GM12865 (cell line): ENCODE data around the gene PRR7.

Experiments
- DNase-seq: peaks from one replicate; pipeline ENCODE4 v3.0.0; 2010; ENCODE audit warnings: low read depth
- H3K4me3 ChIP-seq: 2 replicates; pipeline ENCODE4 v1.5.1; 2011; ENCODE audit warnings: mild to moderate bottlenecking, low read depth, low read length, control low read depth
- CTCF ChIP-seq: IDR thresholded peaks from 2 replicates; pipeline ENCODE4 v1.5.1; 2011; ENCODE audit warnings: low read length, control low read depth, low read depth, inconsistent platforms; ENCODE audit not compliant: insufficient read depth; ENCODE audit errors: missing control alignments

Gene PRR7

GRCh38 chr5:177455036-177455660, 8.5 kb downstream of the PRR7 start:
- peak overlapping the region; percentile 51 for H3K4me3 ChIP-seq
- peak; percentile 93 for DNase-seq
- TF ChIP-seq CTCF, result peak; percentile 82

DNA sequence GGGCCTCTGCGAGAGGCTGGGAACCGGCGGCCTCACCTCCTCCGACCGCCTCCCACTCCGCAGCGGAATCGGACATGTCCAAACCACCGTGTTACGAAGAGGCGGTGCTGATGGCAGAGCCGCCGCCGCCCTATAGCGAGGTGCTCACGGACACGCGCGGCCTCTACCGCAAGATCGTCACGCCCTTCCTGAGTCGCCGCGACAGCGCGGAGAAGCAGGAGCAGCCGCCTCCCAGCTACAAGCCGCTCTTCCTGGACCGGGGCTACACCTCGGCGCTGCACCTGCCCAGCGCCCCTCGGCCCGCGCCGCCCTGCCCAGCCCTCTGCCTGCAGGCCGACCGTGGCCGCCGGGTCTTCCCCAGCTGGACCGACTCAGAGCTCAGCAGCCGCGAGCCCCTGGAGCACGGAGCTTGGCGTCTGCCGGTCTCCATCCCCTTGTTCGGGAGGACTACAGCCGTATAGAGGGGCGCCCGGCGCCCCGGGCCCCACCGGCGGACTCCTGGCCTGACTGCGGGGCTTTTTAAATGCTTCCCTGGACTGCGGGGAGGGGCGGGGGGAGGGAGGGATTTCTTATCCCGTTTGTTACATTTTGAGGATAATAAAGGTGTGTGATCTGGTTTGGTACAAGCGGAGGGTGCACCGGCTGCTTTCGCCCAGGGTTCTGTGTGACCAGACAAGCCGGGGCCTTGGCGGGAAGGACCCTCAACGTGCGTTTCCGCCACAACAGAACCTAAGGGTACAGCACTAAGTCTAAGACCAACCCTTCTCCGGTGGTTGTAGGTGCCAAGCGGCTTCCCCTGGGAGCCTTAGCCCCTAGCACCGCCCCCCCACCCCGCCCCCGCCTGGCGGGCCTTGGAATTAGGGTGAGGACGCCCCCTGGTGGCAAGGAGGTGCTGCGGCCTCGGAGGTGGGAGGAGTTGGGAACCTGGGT, 9.3 kb downstream of the PRR7 start:
- peak; percentile 96 for DNase-seq
- TF ChIP-seq CTCF, result peak; percentile 95
- H3K4me3 ChIP-seq, result peak overlapping the region; percentile 51

GRCh38 chr5:177456591-177456964, 10.0 kb downstream of the PRR7 start:
- DNase-seq, result no peak
- no peak overlapping the region for H3K4me3 ChIP-seq
- no peak for TF ChIP-seq CTCF

DNA sequence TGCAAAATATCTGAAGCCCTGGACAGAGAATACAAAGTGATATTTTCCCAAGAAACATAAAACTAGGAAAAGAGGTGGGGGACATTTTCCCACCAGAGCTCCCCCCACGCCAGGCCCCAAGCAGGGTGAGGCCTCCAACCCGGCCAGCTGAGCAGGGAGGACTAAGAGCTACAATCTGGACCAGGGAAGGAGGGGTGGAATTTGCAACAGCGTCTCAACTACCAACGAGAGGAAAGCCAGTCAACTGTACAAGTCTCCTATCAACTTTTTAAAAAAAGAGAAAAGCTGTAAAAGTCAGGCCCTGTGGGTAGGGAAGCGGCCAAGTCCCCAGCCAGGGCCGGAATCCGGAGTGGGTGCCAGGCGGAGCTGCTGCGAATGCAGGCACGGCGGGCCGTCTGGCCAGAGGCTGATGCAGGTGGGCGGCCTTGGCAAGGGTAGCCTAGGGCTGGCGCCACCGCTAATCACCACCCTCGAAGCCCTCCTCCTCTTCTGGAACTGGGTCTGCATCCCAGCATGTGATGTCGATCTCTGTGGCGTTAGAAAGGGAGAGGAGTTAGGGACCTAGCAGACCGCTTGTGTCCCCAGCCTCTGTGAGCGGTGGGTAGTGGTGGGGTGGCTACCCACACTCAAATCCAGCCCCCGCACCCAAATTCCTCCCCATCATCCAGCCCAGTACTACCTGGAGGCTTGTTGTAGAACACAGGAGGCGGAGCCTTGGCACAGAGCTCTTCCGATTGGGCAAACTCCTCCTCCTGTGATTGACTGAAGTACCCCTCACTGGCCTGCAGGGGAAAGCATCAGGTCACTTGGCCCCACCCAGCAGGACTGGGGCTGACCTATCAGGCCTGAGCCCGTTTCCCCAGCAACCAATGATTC, 10.6 kb downstream of the PRR7 start:
- DNase-seq, result peak; percentile 96
- peak; percentile 59 for TF ChIP-seq CTCF
- H3K4me3 ChIP-seq, result no peak overlapping the region

GRCh38 chr5:177457852-177458681, 11.5 kb downstream of the PRR7 start:
- no peak for DNase-seq
- no peak overlapping the region for H3K4me3 ChIP-seq
- TF ChIP-seq CTCF, result no peak

- no peak overlapping the region for H3K4me3 ChIP-seq
- no peak for TF ChIP-seq CTCF
- no peak for DNase-seq
Observed at GRCh38 chr5:177458912-177459350, 12.3 kb downstream of the PRR7 start.
